HG03095 (cell line): ENCODE data around the gene ITIH3.
"Not testable (repeated sequence)": the region's sequence is repeated elsewhere in the genome, so short reads cannot be mapped to it uniquely, and the experiment has no call there.

ENCODE experiments used
- ATAC-seq: cut with Tn5 transposase; IDR thresholded peaks from one replicate; pipeline ENCODE4 v1.9.1; 2021; ENCODE audit warnings: moderate library complexity; ENCODE audit not compliant: unreplicated experiment

The ITIH3 gene, protein sequence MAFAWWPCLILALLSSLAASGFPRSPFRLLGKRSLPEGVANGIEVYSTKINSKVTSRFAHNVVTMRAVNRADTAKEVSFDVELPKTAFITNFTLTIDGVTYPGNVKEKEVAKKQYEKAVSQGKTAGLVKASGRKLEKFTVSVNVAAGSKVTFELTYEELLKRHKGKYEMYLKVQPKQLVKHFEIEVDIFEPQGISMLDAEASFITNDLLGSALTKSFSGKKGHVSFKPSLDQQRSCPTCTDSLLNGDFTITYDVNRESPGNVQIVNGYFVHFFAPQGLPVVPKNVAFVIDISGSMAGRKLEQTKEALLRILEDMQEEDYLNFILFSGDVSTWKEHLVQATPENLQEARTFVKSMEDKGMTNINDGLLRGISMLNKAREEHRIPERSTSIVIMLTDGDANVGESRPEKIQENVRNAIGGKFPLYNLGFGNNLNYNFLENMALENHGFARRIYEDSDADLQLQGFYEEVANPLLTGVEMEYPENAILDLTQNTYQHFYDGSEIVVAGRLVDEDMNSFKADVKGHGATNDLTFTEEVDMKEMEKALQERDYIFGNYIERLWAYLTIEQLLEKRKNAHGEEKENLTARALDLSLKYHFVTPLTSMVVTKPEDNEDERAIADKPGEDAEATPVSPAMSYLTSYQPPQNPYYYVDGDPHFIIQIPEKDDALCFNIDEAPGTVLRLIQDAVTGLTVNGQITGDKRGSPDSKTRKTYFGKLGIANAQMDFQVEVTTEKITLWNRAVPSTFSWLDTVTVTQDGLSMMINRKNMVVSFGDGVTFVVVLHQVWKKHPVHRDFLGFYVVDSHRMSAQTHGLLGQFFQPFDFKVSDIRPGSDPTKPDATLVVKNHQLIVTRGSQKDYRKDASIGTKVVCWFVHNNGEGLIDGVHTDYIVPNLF

DNA sequence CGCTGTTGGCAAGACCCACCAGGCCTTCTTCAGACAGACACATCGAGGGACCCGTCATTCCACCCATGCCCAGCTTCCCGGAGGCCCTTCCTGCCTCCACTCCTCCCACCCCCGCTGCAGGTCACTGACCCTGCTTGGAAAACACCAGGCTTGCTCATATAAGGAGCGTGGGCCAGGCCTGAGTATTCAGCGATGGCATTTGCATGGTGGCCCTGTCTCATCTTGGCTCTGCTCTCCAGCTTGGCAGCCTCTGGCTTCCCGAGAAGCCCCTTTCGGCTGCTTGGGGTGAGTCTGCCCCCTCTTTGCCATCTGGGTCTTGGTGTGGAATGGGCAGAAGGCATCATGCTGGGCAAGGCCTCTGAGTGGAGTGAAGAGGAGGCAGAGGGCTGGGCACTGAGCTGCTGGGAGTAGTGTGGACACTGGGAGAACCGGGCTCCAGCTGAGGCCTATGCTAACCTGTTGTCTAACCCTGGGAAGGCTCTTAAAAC lies at the start of gene ITIH3:
Gene ITIH3, plus strand, starts transcription at position 185 of the 488 bp plus-strand sequence. Its CDS starts 8 bp downstream, at position 193.
- ATAC-seq, result no peak

DNA sequence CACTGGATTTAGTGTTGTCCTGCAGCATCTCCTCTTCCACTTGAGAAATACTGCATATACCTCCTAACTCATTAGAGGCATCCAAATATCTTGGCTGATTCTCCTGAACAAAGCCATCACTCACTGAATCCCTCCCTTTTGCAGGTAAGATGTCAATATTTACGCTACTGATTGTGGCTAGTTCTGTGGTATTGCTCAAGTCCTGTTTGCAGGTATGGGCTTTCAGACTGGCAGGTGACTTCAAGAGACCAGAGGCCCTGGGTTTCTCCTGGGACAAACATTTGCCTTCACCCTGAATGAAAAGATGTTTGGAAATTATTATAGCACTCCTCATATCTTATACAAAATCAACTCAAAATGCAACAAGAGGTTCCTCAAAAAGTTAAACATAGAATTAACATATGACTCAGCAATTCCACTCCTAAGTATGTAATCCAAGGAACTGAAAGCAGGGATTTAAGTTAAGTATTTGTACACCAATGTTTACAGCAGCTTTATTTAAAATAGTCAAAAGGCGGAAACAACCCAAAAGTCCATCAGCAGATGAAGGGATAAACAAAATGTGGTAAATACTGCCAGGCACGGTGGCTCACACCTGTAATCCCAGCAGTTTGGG lies 42.4 kb upstream of the ITIH3 start:
- no peak for ATAC-seq

DNA sequence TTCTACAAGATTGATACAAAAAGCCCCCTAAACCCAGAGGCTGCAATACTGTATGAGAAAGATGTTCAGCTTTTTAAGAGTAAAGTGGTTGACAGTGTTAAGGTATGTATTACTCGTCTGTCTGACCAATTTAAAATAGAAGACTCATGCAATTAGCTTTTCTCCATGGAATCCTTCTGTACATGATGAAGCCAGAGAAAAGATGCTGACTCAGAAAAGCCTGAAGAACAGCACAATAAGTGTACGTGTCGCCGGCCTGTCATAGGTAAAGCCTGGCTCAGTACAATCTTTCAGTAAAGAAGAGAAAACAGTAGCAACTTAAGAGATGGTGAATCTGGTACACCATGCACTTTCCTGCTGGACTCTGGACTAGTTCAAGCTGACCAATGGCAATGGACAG lies 40.2 kb upstream of the ITIH3 start:
- ATAC-seq, result no peak

DNA sequence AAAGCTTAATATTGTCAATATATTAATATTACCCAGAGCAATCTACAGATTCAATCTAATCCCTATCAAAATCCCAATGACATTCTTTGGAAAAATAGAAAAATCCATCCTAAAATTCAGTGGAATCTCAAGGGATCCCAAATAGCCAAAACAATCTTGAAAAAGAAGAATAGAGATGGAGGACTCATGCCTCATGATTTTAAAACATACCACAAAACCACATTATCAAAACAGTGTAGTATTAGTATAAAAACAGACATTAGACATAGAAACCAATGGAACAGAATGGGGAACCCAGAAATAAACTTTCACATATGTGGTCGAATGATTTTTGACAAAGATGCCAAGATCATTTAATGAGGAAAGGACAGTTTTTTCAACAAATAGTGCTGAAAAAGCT lies 38.5 kb upstream of the ITIH3 start:
- ATAC-seq, result no peak

DNA sequence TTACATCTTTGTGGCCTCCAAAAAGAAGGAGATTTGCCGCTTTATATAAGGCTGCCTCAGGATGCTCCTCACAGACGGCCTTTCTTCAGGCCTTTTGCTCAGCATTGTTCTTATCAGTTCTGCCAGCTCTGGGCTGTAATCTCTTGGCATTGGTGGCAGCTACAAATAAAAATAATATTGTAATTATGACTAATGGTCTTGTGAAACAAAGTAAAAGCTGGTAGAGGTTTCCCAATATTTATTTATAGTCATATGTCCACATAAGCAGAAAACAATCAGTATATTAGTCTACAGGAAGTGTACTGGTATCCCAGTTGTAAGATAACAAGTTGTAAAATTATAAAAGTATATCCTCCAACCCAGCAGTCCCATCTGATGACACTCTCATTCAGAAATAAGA lies 31.1 kb upstream of the ITIH3 start:
- ATAC-seq, result no peak

DNA sequence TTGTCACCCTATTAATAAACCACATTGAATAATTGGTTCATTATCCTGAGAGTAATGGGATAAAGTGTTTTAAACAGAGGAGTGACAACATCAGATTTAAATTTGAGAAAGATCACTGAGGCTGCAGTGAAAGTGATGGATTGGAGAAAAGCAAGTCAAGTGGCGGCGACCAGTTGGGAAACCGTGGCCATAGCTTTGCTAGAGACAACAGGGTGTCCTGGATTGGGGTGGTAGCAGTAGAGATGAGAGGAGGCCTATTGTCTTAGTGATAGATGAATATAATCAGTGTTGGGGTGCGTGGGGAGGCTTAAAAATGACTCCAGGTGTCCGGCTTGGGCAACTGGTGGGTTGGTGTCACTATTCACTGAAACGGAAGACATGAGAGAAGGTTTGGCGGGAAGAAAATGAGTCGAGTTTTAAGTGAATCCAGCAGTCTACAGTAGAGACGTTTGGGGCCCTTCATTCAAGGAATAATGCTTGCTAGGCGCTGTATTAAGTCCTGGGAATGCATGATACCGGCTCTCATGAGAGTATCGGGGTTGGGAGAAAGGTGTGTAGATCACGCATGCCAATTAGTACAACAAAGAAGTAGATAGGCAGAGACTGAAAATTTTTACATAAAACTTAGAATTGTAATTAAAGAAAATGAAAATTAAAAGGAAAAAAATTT lies 24.7 kb upstream of the ITIH3 start:
- no peak for ATAC-seq

DNA sequence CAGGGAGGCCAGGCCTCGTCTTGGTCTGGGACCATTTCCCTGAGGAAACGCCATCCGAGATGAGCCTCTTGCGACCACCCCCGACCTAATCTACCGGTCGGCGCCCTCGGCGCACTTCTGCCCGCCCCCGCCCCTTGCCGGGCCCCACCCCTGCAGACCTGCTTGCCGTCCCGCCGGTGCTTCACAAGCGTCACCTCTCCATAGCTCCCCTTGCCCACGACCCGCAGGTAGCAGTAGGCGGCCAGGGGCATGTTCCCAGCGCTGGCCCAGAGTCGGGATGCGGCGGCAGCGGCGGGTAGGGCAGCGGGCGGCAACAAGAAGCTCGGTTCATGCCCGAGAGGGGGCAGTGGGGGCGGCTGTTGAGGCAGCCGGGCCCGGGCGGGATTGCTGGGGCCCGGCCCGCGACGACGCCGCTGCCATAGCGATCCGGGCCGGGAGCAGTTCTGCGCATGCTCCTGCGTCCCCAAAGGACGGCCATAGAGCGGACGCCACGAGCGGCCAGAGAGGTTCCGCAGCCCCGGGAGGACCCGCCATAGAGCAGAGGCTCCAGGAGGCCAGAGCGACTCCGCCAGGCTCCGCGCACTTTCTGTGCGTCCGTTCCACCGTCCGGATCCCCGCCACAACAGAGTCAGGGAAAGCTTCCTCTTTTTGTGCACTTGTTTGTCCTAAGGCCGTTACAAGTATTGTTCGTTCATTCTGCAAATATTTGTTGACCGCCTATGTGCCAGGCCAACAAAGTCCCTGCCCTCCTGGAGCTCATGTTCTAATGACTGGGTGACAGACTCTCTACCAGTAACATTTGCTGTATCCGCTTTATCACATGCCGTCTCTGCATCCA lies 23.9 kb upstream of the ITIH3 start, which contains the start of gene NEK4:
Gene NEK4, minus strand, starts transcription at position 445 of the 838 bp plus-strand sequence. Its CDS starts 194 bp downstream, at position 251.
- peak; percentile 88 for ATAC-seq

DNA sequence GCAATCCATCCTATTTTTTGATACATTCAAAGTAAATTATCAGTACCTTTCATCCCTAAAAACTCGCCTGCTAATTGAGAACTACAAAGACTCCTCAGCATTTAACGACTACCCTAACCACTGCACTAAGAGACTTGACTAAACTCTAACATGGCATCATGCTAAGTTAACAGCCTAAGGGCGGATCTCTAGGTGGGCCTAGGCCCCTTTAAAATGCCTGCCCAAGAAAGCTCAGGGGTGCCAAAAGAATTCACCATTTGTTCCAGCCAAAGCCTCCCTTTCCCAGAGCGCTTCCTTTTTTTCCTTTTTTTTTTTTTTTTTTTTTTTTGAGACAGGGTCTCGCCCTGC lies 23.3 kb upstream of the ITIH3 start:
- ATAC-seq, result peak; percentile 8

DNA sequence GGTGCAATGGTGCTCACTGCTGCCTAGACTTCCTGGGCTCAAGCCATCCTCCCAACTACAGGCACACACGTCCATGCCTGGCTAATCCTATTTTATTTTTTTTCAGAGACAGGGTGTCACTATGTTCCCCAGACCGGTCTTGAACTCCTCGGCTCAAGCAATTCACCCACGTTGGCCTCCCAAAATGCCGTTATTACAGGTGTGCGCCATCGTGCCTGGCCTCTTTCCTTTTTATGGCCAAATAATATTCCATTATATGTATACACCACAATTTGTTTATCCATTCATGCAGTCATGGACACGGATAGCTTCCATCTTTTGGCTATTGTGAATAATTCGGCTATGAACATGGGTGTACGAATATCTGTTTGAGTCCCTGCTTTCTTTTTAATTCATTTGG lies 22.9 kb upstream of the ITIH3 start:
- ATAC-seq, result no peak

DNA sequence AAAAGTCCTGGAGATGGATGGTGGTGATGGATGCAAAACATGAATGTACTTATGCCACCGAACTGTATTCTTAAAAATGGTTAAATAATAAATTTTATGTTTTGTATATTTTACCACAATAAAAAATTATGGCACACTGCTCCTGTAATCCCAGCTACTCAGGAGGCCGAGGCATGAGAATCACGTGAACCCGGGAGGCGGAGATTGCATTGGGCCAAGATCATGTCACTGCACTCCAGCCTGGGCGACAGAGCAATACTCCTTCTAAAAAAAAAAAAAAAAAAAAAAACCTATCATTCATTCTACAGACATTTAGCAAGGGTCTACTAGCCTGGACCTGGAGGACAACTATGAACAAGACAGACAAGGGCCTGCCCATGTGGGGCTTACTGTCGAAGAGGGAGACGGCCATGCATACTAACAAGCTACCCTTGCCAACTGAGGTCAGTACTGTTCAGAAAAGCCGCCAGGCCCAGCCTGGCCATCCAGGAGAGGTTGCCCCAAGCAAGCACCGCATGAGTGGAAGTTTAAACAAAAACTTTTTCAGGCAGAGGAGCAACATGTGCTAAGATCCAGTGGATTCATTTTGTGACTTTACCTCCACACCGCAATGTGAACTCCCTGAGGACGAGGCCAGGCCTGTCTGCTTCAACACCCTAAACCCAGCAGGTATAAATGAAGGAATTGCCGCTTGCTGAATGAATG lies 21.1 kb upstream of the ITIH3 start:
- no peak for ATAC-seq

DNA sequence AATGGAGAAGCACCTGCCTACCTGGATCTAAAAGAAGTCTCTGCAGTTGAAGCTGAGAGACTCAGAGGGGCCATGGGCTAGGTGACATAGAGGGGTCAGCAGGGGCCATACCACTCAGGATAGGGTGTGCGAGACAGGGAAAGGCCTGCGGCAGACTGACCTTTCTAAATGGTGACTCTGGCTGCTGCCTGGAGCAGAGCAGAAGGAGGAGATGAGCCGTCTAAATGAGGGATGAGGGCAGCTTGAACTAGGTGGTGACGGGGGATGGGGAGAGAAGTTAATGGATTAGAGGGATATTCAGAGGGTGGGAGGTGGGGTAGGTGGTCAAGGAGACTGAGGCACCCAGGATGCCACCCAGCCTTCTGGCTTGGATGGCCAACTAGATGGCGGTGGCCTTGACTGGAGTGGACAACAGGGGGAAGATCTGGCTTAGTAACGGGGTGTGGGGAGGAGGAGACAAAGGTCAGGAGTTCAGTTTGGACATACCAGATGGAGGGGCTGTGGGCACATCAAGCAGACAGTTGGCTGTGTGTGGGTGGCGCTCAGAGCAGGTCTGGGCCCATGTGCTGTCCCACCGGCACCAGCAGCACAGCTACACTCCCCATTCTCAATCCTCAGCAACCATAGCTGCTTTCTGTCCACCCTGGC lies 20.4 kb upstream of the ITIH3 start:
- ATAC-seq, result no peak

DNA sequence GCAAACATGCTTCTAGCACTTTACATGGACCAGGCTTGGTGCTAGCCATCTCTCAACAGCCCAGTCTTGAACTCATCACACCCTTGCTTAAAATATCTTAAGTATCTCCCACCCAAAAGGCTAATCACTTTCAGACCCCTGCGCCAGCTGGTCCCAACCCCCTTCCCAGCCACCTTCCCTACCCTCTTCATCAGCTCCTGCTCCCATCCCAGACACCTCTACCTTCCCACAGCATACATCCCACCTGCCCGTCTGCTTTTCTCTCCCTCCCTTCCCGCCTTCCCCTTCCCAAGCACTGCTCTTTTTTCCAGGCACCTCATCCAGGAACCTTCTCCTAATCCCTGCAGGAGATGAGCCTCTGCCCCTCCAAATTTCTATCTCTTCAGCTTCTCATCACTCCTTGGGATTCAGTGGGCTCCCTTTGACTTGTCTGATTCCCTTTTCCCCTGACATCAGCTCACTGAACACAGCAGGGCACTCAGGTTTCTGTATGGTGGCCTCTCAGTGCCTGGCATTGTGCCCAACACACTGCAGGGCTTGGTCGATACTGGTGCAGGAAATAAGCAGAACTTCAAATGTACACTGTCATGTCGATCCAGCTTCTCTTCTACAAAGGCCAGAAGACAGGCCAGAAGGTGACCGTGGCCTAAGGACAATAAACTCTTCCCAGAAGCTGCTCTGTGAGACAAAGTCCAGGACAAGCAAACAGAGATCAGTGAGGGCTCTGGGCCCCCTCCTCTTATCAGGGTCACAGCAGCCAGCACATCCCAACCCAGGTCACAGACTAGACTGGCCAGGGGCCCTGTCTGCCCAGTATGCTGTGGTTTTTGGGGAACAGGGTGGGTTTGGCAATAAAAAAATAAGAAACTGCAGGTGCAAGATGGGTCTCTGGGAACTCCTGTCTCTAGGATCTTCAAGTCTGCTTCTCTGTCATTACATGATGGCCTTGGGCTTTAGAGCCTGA lies 19.4 kb upstream of the ITIH3 start:
- ATAC-seq, result no peak

DNA sequence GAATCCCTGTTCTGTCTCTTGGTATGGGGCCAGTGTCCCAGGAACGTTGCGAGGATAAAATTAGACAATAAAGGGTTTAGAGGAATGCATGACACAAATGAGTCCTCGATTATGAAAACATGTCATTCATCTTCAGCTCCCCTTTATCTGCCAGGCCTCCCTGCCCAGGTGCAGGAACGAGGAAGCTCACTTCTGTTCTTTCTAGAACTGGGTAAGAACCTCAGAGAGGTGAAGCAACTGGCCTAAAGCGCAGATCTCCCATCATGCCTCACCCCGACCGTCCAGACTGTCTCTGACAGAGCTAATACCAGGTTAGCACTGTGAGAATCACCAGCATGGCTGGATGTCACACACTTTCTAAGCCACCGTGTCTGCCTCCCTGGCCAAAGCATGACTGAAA lies 18.7 kb upstream of the ITIH3 start:
- ATAC-seq, result no peak

DNA sequence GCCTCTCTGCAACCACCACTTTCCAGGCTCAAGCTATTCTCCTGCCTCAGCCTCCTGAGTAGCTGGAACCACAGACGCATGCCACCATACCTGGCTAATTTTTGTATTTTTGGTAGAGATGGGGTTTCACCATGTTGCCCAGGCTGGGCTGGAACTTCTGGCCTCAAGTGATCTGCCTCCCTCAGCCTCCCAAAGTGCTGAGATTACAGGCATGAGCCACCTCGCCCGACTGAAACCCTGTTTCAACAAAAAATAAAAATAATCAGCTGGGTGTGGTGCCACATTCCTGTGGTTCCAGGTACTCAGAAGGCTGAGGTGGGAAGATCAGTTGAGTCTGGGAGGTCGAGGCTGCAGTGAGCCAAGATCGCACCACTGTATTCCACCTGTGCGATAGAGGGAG lies 18.1 kb upstream of the ITIH3 start:
- not testable (repeated sequence) for ATAC-seq

DNA sequence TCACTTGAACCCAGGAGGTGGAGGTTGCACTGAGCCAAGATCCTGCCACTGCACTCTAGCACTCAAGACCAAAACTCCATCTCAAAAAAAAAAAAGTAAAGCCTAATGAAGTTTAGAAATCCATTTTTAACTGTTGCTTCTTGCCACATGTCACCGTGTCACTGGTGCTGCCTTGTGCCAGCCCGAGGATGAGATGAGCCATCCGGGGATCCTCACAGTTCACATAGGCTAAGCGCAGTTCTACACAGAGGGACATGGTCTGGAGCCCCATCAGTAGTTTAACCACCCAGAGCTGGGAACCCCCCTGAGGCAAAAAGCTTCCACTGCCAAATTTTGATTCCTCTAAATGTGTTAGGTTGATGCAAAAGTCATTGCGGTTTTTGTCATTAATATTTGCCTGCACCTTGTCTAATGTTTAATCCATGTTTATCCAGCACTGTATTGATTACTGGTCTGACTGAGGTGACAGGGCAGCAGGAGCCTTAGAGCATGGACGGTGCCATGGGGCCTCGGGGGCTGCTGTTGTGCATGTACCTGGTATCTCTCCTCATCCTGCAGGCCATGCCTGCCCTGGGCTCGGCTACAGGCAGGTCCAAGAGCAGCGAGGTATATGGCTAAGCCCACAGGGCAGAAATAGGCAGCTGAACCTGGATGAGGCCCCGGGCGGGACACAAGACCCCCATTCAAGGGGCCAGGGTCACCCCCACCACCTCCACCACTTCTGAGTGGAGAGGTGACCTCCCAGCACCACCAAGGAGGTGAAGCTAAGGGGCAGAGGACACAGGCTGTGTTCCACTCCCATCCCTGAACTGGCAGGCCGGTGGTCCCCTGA lies 17.3 kb upstream of the ITIH3 start, which contains the start of gene ITIH1:
Gene ITIH1, plus strand, starts transcription at position 473 of the 832 bp plus-strand sequence. Its CDS starts 17 bp downstream, at position 490.
- ATAC-seq, result no peak

DNA sequence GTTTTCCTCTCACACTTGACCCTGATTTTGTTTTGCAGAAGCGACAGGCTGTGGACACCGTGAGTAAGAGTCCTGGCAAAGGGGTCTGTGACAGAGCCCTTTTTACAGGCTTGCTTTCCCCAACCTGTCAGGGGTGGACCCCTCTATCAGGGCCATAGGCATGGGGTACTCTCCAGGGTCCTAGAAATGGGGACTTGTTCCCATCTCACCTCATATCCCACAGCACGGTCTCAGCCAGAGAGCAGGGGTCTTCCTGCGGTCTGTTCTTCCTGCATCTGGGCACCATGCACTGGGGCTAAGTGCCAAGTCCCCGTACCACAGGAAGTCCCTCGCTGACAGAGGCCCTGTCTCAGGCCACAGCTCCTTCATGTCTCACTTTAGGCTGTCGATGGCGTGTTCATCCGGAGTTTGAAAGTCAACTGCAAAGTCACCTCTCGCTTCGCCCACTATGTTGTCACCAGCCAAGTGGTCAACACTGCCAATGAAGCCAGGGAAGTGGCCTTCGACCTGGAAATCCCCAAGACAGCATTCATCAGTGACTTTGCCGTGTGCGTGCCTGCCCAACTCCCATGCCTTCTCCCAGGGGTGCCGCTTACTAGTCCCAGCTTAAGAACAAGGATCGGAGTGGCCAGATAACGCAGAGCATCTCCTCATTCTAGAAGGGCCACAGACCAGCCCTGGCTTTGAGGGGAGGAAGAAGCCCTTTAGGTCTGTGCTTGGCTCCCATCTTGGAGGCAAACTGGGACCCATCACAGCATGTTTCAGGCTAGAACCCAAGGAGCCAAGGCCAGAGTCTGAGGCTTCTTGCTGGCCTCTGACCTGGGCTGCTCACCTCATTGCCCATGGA lies 16.4 kb upstream of the ITIH3 start:
- no peak for ATAC-seq
